ENCODE results near the gene MLLT3. TPM values are rescaled to one million over a fixed set of nuclear protein-coding genes. Genes with fewer than 3 reads are reported as not detected.

Gene MLLT3
- total RNA-seq, 4 donors from 2014 or later = 4.0 to 6.4 (median 4.5) TPM

DNA sequence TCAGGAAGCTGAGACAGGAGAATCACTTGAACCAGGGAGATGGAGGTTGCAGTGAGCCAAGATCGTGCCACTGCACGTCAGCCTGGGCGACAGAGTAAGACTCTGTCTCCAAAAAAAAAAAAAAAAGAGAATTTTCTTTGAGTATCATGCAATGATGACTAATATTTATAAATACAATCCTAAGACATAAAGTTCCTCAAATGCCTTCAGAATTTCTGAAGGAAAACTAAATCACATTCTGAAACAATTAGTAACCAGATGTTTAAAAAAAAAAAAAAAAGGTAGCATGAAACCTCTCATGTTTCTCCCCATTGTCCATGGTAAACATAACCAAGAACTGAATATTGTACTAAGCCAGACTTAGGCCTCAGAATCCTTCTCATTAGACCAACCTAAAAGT lies 23.1 kb downstream of the MLLT3 start:
- TF ChIP-seq, protein P1, sequence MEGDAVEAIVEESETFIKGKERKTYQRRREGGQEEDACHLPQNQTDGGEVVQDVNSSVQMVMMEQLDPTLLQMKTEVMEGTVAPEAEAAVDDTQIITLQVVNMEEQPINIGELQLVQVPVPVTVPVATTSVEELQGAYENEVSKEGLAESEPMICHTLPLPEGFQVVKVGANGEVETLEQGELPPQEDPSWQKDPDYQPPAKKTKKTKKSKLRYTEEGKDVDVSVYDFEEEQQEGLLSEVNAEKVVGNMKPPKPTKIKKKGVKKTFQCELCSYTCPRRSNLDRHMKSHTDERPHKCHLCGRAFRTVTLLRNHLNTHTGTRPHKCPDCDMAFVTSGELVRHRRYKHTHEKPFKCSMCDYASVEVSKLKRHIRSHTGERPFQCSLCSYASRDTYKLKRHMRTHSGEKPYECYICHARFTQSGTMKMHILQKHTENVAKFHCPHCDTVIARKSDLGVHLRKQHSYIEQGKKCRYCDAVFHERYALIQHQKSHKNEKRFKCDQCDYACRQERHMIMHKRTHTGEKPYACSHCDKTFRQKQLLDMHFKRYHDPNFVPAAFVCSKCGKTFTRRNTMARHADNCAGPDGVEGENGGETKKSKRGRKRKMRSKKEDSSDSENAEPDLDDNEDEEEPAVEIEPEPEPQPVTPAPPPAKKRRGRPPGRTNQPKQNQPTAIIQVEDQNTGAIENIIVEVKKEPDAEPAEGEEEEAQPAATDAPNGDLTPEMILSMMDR (IDR thresholded peaks at IDR 0.05 in 4 of 5, conservative IDR thresholded peaks at IDR 0.05 in 1 of 5) = no peak
- TF ChIP-seq POLR2A (IDR thresholded peaks at IDR 0.05) = no peak
- no peaks in the 10 kb centered on the region for H3K36me3 ChIP-seq
- in situ Hi-C loops (cut with MboI; ENCODE audit: low sequenced_read_pairs in 4 of 4) = no loop called here
- H3K27ac ChIP-seq = no peak overlapping the region
- H3K4me3 ChIP-seq = no peak overlapping the region
- ATAC-seq = no peak
- H3K27me3 ChIP-seq = no peaks in the 10 kb centered on the region
- intact Hi-C loops (cut with DNase I; ENCODE audit: low total_unique reads) = no loop called here
- no peaks in the 10 kb centered on the region for H3K9me3 ChIP-seq
- DNase-seq = no peak
- peaks cover 23 to 30% of the 10 kb centered on the region in 2 donors for H3K4me1 ChIP-seq

DNA sequence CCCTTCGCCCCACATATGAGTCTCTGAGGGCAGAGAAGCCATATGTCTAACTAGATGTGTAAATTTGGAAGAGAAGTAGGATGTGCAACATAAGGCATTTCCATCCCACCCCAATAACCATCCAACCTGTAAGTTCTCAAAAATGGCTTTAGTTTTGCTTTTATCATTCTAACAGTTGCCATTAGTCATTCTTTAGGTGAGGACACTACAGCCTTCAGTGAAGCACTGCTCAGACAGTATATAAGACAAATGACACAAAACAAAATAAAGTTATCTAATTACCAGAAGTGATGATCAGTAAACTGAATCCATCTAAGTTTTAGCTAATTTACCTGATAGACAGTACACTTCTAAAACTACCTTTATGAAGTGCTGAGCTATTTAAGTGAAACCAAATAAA lies 23.9 kb downstream of the MLLT3 start:
- Histone ChIP-seq H3K9me3 (no peaks in the 10 kb centered on the region), H3K27me3 (no peaks in the 10 kb centered on the region), H3K4me3 (no peak overlapping the region), H3K27ac (no peak overlapping the region), H3K36me3 (no peaks in the 10 kb centered on the region), H3K4me1 (peaks cover 14 to 22% of the 10 kb centered on the region in 2 donors)
- TF ChIP-seq, protein P1 (IDR thresholded peaks at IDR 0.05 in 4 of 5, conservative IDR thresholded peaks at IDR 0.05 in 1 of 5) = no peak
- no peak for TF ChIP-seq POLR2A (IDR thresholded peaks at IDR 0.05)
- DNase-seq (no peak), ATAC-seq (no peak)
- intact Hi-C loops (cut with DNase I; ENCODE audit: low total_unique reads) = no loop called here
- in situ Hi-C loops (cut with MboI; ENCODE audit: low sequenced_read_pairs in 4 of 4) = no loop called here

DNA sequence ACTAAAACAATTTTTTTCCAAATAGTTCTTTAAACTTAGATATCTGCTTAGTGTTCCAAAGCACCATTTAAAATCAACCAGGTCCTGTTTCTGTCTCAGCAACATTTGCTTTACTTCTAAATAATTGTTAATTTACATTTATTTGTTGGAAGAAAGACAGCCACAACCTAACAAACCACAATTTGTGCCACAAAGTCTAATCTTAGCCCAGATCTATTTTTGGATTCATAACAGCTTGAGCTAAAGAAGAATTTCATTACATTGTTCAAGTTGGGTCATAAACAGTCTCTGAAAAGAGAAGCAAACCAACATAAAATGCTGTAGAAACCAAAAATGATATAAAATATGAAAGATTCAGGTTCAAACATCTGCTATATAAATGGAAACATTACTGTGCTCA lies 24.4 kb downstream of the MLLT3 start:
- no peak overlapping the region for H3K27ac ChIP-seq
- no peaks in the 10 kb centered on the region for H3K9me3 ChIP-seq
- no peak overlapping the region for H3K4me3 ChIP-seq
- H3K36me3 ChIP-seq = no peaks in the 10 kb centered on the region
- in situ Hi-C loops (cut with MboI; ENCODE audit: low sequenced_read_pairs in 4 of 4) (no loop called here), intact Hi-C loops (cut with DNase I; ENCODE audit: low total_unique reads) (no loop called here)
- DNase-seq (no peak), ATAC-seq (no peak)
- peaks cover 11 to 17% of the 10 kb centered on the region in 2 donors for H3K4me1 ChIP-seq
- TF ChIP-seq, protein P1 (IDR thresholded peaks at IDR 0.05 in 4 of 5, conservative IDR thresholded peaks at IDR 0.05 in 1 of 5) = no peak
- TF ChIP-seq POLR2A (IDR thresholded peaks at IDR 0.05) = no peak
- no peaks in the 10 kb centered on the region for H3K27me3 ChIP-seq

DNA sequence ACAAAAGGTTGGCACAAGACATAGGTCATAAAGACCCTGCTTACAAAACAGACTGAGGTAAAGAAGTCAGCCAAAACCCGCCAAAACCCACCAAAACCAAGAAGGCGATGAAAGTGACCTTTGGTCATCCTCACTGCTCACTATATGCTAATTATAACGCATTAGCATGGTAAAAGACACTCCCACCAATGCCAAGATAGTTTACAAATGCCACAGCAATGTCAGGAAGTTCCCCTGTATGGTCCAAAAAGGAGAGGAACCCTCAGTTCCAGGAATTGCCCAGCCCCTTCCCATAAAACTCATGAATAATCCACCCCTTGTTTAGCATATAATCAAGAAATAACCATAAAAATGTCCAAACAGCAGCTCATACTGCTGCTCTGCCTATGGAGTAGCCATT lies 27.7 kb downstream of the MLLT3 start:
- in situ Hi-C loops (cut with MboI; ENCODE audit: low sequenced_read_pairs in 4 of 4) = no loop called here
- DNase-seq (no peak), ATAC-seq (no peak)
- no peaks in the 10 kb centered on the region for H3K36me3 ChIP-seq
- H3K27ac ChIP-seq = no peak overlapping the region
- no peaks in the 10 kb centered on the region for H3K27me3 ChIP-seq
- TF ChIP-seq POLR2A (IDR thresholded peaks at IDR 0.05) = no peak
- TF ChIP-seq, protein P1 (IDR thresholded peaks at IDR 0.05 in 4 of 5, conservative IDR thresholded peaks at IDR 0.05 in 1 of 5) = no peak
- no peak overlapping the region for H3K4me3 ChIP-seq
- peaks cover 6 to 15% of the 10 kb centered on the region in 2 donors for H3K4me1 ChIP-seq
- intact Hi-C loops (cut with DNase I; ENCODE audit: low total_unique reads) = no loop called here
- H3K9me3 ChIP-seq = no peaks in the 10 kb centered on the region

DNA sequence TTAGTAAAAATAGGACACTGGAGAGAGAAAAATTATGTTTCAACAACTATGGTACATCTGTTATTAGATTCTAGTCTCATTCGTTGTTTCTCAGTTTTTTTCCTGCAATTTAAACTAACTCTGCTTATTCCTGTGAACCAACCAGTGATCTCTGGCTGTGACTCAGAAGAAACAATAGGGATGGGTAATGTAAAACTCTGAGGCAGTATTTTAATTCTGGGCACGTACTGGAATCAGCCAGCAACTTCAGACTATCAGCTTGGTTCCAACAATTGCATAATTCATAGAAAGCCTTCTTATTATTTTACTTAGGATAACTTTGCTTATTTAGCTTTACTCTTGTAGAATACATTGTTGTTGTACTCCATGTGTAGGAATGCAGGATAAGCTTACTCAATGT lies 28.8 kb downstream of the MLLT3 start:
- in situ Hi-C loops (cut with MboI; ENCODE audit: low sequenced_read_pairs in 4 of 4) (no loop called here), intact Hi-C loops (cut with DNase I; ENCODE audit: low total_unique reads) (no loop called here)
- no peak for TF ChIP-seq POLR2A (IDR thresholded peaks at IDR 0.05)
- TF ChIP-seq, protein P1 (IDR thresholded peaks at IDR 0.05 in 4 of 5, conservative IDR thresholded peaks at IDR 0.05 in 1 of 5) = no peak
- Histone ChIP-seq H3K9me3 (no peaks in the 10 kb centered on the region), H3K27ac (no peak overlapping the region), H3K36me3 (no peaks in the 10 kb centered on the region), H3K4me3 (no peak overlapping the region), H3K4me1 (peaks cover 6 to 12% of the 10 kb centered on the region in 2 donors), H3K27me3 (no peaks in the 10 kb centered on the region)
- no peak for DNase-seq
- no peak for ATAC-seq
